ENCODE measurements around the gene SRGAP3.

Gene SRGAP3

DNA sequence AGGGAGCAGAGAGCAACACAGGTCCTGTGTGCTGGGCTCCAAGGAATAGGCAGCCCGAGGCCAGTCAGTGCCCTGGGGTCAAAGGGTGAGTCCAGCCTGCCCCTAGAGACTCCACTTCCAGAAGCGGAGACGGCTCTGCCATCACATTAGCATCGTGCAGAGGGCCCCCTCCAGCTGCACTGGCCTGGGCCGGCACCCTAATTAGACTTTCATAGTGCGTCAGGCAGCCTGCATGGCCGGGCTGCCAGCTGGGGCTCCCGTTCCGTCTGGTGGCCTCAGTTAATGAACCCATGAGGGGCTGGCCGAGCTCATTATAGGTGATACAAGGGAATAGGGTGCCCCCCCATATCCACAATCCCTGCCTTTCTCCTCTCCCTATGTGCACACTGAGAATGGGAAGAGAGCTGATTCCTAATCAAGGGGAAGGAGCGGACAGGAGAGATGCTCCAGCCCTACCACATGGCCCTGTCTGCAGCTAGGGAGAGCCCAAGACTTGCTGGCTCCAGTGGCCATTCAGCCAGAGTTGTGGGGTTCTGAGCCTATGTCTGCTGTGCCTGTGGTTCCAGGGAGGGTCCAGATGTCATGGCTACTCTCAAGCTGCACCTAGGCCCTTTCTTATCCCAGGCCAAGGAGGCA lies 128.0 kb downstream of the SRGAP3 start:
- DNase-seq: peak in 24 of 56 donors; percentile 11 to 66 (median 40)

DNA sequence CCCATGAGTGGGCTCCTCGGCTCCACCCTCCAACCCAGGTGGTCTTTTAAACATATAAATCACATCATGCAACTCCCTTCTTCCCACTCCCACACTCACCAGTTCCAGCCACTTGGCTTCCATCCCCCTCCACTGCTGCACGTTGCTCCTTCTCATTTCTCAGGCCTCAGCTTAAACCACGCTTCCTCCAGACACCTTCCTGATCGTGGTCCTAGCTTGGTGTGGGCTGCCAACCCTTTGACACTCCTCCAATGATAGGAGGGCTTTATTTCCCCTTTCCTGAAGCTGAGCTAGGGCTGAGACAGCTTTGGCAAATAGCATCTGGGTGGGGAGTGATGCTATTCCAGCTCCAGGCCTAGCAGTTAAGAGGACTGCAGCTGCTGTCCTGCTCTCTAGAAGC lies 130.1 kb downstream of the SRGAP3 start:
- DNase-seq: no peak

DNA sequence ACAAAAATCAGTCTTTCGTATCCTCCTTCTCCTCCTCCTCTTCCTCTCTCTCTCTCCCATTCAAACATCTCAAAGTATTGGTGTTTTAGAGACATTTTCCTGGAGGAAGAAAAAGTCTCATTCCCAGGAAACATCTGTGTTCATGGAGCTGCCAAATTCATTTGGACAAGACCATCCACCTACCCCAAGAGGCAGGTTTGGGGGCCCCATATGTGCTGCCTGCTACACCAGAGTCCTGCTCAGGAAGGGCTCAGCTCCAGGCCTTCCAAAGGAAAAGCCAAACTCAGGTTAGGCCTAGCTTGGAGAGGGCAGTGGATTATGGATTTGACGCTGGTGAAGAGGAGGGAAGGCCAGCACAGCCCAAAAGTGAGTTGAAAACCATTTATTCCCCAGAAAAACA lies 131.2 kb downstream of the SRGAP3 start:
- DNase-seq: no peak

DNA sequence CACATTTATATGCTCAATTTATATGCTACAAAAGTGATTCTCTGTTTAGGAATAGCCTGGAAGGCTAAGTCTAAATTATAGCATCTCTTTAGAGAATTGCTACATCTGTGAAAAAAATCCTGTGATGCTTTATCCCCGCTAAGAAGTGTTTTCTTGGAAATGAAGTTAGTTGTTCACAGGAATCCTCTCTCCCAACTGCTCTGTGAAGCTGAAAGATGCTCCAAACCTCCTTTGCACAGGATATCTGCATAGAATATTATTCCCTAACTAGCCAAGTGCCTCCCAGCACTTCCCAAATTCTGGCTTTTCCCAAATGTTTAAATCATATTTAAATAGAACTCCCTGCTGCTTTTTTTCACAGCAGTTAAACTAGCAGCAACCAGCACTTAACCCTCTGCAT lies 132.2 kb downstream of the SRGAP3 start:
- no peak for DNase-seq

DNA sequence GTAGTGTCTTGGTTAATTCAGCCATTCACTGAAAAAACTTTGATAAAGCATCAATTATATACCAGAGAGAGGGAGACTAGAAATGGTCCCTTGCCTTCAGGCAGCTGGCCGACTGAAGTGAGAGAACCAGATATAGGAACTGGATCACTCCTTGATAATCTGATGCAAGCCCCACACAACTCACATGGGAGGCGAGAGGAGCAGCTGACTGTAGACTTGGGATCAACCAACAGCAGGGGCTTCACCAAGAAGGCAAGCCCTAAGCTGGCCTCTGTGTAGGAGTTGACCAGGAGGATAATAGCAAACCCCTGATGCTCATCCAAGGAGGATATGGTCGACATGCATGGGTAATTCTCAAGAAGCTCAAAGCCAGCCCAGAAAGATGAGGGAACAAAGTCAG lies 133.1 kb downstream of the SRGAP3 start:
- no peak for DNase-seq

DNA sequence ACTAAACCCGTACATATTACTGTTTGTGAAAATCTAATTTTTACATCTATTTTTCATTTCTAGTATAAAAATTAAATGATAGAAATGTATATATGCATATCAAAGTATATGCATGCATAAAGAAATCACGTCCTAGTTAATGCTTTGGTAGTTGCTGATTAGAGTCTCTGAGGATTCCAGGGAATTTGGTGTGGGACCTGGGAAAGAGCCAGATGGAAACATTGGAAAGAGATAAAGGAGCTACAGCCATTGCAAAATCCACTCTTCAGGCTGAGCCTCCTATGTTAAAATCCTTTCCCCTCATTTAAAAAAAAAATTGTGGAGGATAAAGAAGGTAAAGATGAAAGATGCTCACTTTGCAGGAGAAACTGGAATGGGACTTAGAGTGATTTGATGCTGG lies 134.1 kb downstream of the SRGAP3 start:
- no peak for DNase-seq

DNA sequence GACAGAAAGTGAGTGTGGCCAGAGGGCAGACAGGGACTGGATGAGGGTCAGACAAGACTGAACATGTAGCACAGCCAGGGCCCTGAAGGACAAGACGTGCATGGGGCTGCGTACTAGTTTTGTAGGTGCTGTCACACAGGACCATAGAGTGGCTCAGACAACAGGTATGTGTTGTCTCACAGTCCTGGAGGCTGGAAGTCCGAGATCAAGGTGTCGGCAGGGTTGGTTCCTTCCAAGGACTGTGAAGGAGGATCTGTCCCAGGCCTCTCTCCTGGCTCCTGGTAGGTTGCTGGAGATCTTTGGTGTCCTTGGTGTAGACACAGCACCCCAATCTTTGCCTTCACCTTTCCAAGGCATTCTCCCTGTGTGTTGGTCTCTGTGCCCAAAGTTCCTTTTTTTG lies 136.4 kb downstream of the SRGAP3 start:
- DNase-seq: no peak

DNA sequence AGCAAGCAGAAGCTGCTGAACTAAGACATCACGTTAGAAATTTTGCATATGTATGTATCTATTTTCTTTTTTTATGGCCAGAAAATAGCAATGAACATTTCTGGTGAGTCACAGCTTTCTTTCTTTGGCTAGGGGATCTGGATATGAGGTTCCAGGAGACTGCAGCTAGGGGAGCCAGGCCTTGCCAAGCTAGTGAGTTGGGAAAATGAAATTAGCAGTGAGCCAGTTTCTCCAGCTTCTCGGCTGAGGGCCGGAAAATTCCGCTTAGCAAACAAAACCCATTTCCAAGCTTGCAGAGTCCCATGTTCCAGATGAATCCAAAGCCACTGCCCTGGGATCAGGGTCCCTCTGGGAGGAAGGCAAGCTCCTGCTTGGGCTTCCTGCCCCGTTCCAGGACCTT lies 137.6 kb downstream of the SRGAP3 start:
- peak in 36 of 56 donors; percentile 13 to 72 (median 44) for DNase-seq

DNA sequence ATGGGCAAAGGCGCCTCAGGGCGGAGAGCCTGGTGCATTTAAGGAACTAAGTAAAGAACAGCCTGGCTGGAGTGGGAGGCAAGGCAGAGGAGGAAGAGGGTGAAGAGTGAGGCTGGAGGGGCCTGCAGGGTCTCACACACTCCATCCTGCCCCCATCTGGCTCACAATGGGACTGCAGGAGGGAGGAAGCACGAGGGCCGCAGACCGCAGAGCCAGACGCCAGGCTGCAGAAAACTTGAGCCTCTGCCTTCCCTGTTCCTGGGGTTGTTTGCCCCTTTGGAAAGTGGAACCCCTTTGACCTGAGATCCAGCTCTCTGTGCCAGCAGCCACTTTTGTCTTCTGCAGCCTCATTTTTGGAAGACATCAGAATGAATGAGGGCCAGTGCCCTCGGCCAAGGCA lies 138.0 kb downstream of the SRGAP3 start:
- DNase-seq: peak in 6 of 56 donors; percentile 18 to 71 (median 42)

DNA sequence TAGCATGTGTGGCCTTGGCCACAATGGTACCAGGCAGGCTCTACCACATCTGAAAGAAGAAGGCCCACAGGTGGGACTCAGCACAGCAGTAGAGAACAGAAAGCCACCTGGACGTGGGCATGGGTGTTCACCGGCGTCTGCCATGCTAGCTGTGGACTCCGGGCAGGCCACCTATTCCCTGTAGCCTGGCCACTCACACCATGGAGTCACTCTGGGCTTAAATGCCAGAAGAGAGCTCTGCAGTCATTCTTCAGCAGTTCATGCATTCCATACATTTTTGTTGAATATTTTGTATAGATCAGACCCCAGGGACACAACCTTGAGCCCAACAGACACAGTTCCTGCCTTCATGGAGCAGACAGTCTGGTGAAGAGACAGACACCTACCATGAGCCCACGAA lies 138.6 kb downstream of the SRGAP3 start:
- no peak for DNase-seq

DNA sequence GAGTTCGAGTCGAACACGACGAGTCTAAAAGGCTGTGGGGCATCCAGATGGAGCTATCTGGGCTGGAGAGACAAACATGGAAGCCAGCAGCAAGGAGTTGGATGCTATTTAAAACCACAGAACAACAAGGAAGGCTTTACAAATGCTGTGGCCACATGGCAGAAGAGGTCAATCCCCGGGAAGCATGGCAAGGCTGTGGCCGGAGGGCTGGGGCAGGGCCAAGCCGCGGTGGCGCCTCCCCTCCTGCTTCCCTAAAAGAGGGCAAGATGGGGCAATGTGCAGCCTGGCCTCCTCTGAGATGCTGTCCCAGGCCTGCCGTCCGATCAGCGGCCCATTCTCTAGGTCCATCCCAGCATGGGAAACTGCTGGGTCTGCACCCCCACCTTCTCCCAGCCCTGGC lies 139.1 kb downstream of the SRGAP3 start:
- no peak for DNase-seq

DNA sequence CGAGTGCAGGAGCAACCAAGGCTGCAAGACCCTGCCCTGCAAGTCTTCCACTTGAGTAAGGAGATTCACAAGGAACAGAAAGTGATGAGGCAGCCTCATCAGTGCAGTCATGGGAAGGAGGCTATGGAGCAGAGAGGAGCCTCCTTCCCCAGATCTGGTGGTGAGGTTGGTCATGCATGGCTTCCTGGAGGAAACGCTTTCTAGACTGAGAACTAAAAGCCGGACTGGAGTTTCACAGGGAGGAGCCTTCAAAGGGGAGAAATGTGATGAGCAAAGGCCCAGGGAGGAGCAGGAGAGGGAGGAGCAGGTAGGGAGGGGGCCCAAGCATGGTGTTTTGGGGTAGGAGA lies 139.9 kb downstream of the SRGAP3 start:
- DNase-seq: no peak

DNA sequence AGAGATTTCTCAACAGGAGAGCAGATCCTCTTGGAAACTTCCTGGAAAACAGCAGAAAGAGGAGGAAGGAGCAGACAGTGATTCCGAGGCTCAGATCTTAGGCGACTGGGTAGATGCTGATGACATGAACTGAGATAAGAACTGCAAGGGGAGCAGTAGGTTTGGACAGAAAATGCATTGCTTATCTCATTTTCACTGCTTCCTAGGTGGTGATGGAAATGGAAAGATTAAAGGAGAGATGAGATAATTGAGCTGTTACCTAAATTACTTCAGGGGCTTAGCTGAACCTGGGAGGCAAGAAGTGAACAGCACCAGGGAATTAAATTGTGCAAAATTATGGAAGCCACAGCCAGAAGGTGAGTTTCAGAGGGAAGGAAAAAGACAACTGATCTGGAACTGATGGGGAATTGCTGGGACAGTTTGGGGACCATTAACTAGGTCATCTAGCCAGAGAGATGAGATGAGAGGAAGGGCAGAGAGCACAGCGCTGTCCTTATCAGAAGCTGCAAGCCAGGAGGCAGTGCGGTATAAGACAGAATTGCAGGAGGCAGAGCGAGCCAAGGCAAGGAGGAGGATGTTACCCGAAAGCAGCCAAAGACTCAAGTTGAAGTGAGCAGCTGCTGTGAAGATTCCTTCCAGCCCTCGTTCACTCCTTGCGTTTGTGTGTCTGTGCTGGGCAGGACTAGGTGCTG lies 140.4 kb downstream of the SRGAP3 start:
- peak in 2 of 56 donors; percentile 9 to 25 for DNase-seq

DNA sequence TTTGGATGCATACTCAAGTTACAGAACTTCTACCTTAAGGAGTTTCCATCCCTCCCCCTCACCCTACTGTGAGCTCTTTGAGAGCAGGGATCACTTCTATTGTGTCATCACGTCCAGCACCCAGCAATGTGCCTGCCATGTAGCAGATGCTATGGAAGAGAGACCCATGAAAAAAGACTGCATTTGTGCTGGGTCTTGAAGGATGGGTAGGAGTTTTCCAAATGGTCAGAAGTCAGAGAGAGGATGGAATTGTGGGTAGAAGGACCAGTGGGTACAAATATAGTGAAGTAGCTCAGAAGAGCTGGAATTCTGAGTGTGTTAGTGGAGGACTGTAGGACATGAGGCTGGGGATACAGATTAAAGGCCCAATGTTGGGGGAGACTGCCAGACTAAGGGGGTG lies 141.7 kb downstream of the SRGAP3 start:
- DNase-seq: no peak

DNA sequence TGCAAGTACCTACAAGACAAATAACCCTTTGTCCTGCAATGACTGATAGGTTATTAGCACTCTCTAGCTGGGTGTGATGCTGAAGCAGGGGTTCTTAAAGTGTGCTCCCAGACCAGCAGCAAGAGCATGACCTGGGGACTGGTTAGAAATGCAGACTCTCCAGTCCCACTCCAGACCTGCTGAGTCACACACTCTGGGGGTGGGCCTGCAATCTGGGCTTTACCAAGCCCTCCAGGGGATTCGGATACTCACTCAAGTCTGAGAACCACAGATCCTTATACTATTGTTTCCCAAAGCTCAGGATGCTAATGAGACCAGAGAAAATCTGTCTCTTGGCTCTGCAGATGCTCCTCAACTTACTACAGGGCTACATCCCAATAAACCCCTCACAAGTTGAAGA lies 144.0 kb downstream of the SRGAP3 start:
- no peak for DNase-seq

DNA sequence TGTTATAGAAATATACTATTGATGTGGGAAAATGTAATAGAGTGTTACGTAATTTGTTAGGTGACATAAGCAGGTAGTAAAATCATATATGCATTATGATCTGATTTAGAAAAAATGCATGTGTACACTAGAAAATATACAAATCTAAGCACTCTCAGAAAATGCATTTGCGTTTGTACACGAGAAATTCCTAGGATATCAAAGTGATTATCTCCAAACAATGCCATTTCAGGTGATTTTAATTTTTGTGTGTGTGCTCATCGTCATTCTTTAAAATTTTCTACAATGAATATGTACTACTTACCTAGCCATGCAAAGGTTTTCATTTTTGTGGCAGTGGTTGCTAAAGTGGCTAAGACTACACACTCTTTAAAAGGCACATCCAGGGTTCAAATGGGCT lies 145.3 kb downstream of the SRGAP3 start:
- no peak for DNase-seq

DNA sequence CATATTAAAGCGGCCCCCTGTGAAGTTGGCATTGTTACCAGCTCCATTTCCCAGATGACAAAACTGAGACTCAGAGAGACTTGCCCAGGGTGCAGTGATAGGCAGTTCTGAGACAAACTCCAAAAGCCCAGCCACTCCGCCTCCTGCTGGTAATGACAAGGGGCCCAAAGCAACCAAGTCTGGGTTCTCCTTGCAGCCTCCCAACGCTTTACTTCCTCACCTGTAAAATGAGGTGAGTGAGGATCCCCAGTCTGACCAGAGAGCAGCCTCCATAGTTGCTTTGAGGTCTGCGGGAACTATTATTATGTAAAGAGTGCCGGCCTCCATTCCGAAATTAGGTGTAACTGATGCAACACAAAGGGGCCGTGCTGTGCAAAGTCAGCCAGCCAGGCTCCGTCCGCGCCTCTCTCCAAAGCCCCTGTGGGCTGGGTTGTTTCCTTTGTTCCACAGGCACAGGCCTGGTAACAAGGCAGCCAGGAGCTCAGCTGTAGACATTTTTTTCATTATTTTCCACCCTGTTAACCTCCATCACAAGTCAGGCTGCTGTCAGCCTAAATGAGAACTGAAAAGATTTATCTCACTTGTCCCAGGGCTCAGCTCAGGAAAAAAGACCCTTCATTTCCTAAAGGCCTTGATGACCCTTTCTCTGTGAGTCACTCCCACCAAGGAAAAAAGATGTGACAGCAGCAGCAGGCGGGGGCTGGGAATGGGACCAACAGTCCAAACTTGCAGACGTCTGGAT lies 147.0 kb downstream of the SRGAP3 start:
- DNase-seq: no peak

DNA sequence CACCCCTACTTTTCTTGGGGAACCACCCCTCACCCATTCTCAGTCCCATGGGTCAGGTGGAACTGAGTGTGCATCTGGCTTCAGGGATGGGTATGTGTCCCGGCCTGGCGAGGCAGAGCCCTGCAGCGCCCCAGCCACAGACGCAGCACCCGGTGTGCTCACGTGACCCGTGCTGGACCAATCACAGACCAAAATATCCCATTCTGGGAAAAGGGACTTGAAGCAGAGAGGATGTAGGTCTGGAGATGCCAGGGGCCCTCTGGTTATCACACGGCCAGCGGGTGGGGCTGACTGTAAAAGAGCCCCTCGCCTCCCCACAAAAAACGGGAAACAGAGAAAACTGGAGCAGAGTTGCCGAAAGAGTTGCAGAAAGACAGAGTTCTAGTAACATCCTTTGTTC lies 148.2 kb downstream of the SRGAP3 start:
- peak in 22 of 56 donors; percentile 14 to 53 (median 34) for DNase-seq

DNA sequence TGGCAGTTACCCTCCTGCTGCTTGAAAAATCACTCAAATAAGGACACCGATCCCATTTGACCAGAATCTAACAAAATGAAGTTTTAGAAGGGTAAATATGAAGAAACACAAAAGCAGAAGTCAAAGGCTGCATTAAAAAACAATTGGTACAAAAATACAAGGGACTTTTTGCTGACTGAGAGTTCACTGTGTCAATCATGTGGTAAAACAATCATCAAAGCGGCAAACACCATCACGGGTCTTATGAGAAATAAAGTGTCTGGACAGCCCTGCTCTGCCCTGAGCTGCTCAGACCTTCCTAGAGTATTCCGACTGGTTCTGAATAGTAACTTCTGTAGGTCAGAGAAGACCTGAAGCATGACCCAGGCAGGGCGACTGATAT lies 148.9 kb downstream of the SRGAP3 start:
- no peak for DNase-seq

DNA sequence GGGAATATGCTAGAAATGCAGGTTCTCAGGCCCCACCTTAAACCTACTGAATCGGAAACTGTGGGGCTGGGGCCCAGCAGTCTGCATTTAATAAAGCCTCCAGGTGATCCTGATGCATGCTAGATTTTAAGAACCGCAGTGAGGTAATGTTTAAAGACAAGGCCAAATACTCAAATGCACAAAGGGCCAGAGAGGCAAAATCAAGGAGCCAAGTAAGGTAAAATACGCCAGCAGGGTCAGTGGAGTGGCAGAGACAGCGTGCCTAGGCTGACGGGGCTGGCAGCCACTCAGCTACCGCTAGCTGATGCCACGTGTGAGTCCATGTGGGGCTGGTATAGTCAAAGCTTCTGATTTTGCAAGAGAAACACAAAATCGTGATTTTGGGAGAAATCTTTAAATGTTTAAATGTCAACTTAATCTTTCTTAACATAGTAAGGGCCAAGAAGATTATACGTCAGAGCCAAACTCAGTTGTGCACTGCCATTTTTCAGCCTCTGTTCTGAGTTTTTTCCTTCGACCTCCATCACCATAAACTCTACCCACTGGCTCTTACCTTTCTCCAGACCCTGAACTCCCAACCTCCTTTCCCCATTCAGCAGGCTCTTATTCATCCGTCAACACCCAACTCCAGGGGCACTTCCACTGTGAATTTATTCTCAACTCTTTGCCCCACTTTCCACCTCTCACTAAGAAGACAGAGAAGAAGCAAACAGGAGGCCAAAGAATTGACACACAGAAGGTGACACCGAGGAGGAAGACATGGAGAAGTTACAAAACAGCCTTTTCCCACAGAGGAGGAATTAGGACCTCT lies 149.5 kb downstream of the SRGAP3 start:
- DNase-seq: peak in 7 of 56 donors; percentile 20 to 40 (median 27)

DNA sequence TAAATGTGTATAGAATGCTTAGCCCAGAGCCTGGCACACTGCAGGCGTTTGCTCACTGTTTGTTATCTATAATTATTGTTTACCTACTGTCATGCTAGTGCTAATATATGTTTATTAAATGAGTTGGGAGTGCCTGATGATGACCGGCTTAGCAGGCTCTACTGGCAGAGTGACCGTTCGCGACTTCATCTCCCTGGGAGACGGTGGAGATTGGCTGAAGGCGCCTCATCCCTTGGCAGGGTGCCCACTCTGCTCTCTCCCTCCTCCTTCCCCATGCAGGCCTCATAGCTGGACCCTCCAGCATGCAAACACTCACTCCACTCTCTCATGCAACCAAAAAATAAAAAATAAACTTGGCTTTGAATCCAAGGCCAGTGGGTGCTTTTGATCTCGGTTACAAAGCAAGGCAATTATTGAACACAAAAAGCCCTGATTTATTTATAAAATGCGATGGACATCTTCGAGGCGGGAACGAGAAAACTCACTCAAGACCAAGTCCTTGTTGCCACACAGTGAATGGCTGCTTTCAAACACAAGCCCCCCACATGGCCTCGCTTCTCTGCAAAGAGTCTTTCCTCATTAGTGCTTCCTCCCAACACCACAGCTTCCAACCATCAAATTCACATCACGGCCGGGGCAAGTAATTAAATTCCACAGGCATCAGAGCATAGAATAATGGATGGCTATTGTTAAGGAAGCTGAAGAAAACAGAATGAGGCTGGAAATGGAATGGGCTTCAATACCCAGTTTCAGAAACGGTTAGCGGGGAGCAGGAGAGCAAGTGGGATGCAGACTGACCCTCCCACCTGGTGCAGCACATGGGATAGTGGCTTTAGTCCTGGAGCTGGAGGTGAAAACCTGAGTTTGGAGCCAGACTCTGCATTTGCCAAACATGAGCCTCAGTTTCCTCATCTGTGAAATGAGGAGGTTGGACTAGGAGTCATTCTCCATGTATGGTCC lies 150.4 kb downstream of the SRGAP3 start:
- peak in 49 of 56 donors; percentile 30 to 83 (median 60) for DNase-seq

Data from amygdala (tissue), 56 donors.